Activated T-cell treated with anti-CD3 and anti-CD28 coated beads for 24 hours (primary cell): Measurements from ENCODE around the gene TPP1.

Experiments used
- DNase-seq: peaks from one replicate; pipeline ENCODE4 v3.0.0-alpha.2; 2020; ENCODE audit warnings: low read depth

TPP1 gene

GRCh38 chr11:6619004-6619745 is at the start of gene TPP1:
TSS of gene TPP1 (minus strand) at chr11:6619422. CDS start at chr11:6619400, 22 bp downstream.
- DNase-seq = peak; percentile 86

DNA sequence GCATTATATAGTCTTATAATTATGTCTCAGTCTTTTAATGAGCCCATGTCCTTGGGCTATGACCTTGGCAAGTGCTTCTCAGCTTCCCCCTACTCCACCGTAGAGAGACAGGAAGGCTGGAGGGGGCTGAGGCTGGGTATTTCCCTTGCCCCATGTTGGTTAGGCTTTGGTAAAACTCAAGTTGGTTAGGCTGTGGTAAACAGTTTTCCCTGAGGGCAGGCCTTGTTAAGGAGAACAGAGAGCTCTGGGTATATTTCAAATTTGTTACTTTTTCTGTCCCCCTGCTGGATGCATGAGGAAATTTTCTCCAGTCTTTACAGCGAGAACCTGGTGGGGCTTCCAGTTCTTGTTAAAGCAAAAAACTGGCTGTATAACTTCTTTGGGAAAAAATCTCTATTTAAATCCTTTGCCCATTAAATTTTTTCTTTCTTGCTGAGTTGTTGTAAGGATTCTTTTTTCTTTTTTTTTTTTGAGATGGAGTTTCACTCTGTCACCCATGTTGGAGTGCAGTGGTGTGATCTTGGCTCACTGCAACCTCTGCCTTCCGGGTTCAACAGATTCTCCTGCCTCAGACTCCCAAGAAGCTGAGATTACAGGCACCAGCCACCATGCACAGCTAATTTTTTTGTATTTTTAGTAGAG is 48.6 kb upstream of the TPP1 start:
- DNase-seq = no peak

DNA sequence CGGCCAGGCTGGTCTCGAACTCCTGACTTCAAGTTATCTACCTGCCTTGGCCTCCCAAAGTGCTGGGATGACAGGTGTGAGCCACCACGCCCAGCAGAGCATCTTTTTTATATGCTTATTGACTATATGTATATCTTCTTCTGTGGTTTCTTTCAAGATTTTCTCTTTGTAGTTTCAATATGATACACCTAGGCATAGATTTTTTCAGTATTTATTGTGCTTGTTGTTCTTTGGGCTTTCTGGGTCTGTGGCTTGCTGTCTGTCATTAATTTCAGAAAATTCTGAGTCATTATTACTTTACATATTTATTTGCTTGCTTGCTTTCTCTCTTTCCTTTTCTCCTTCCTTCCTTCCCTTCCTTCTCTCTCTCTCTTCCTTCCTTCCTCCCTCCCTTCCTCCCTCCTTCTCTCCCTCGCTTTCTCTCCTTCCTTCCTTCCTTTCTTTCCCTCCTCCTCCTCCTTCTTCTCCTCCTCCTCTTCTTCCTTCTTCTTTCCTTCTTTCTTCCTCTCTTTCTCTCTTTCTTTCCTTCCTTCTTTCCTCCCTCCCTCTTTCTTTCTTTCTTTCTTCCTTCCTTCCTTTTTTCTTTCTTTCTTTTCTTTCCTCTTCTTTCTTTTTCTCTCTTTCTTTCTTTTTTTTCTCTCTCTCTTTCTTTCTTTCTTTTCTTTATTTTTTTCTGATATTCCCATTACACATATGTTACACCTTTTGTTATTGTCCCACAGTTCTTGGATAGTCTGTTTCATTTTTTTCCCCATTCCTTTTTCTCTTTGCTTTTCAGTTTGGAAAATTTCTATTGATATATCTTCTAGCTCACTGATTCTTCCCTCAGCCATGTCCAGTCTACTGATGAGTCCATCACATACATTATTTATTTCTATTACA is 47.3 kb upstream of the TPP1 start:
- DNase-seq = no peak

DNA sequence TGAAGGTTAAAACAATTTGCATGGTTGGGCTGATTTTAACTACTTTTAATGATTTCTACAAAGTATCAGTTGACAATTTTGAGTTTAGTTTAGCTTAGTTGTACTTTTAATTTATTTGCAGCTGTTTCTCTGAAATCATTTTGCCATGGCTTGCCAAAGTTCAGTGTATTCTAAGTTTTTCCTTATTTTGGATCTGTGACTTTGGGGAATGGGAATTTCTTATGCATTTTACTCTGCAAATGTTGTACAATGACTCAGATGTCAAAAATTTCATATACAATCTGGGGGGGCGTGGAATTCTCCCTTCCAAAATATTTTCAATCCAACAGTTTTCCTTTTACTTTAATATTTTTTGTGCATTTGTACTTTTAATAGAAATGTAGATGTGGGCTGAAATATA is 45.3 kb upstream of the TPP1 start:
- DNase-seq = no peak

DNA sequence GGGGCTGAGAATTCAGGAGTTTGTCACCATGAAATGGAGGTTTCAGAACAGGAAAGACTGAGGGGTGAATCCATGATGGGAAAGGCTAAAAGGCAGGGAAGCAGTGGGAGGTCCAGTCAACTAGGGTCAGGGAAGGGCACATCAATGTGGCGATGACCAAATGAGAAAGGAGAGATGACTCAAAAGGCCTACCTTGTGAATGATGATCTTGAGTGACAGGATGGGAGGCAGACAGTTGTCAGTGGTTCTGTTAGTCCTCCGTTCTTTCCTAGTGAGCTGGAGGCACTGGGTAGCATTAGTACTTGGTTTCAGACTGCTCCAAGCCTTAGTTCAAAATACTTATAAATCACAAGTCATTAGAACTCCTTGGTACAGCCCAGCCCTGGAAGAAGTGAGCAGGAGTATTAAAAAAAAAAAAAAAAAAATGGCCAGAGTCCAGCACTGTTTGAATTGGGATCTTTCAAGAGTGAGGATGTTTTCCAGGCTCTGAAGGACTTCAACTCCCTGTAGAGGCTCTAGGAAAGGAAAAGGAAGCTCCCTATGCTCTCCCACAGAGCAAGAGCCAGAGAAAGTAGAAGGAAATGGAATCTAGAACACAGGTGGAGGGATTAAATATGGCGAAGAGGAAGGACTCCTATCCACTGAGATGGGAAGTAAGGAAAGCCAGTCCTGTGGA is 44.7 kb upstream of the TPP1 start:
- DNase-seq = no peak

DNA sequence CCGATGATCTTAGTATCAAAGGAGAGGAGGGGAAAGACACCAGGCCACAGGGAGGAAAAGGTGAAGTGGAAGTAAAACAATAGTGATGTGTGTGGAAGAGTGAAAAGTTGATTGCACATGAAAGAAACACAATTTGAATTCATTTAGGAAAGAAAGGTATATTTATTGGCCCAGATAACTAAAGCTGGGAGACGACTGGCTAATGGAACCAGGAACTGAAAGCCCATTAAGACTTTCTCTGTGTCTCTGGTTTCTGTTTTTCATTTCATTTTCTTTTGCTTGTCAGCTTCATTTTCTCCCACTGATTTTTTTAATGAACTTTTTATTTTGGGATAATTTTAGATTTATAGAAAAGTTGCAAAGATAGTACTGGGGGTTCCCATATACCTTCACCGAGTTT is 41.5 kb upstream of the TPP1 start:
- DNase-seq = no peak

DNA sequence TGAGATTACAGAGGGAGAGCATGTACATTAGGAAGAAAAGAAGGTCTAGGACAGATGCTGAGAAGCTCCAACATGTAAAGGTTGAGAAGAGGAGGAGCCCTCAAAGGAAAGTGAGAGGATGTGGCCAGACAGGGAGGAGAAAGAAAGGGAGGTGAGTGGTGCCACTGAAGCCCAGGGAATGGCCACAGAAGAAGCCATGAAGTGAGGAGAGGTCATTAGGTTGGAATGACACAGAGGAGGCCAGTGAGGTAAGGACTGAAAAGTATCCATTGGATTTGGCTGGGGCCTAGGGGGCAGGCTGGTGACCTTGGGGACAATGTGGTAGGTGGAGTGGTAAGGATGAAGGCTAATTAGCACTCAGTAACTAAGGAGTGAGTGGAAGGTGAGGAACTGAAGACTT is 39.4 kb upstream of the TPP1 start:
- no peak for DNase-seq

DNA sequence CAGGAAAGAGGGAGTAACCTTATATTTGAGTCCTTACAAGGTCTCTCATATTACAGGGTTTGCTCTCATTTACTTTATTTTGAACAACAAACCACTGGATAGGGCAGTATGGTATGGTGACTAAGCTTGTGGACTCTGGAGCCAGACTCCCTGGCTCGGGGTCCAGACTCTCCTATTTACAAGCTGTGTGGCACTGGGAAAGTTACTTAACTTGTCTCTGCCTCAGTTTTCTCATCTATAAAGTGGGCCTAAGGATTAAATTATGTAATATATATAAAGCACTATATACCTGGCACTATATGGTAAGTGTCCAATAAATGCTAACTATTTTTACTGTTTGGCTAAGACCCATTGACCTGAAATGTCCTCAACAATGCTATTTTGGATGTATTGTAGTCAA is 38.1 kb upstream of the TPP1 start:
- no peak for DNase-seq

GRCh38 chr11:6656936-6657335 is 37.7 kb upstream of the TPP1 start:
- no peak for DNase-seq

- DNase-seq = no peak
These were observed 37.3 kb upstream of the TPP1 start for GRCh38 chr11:6656584-6656915.

- DNase-seq = no peak
These were observed 36.8 kb upstream of the TPP1 start, which contains the start of gene DCHS1 for GRCh38 chr11:6655790-6656583. TSS of gene DCHS1 (minus strand) at chr11:6655809. CDS start at chr11:6641613, 14,196 bp downstream.

DNA sequence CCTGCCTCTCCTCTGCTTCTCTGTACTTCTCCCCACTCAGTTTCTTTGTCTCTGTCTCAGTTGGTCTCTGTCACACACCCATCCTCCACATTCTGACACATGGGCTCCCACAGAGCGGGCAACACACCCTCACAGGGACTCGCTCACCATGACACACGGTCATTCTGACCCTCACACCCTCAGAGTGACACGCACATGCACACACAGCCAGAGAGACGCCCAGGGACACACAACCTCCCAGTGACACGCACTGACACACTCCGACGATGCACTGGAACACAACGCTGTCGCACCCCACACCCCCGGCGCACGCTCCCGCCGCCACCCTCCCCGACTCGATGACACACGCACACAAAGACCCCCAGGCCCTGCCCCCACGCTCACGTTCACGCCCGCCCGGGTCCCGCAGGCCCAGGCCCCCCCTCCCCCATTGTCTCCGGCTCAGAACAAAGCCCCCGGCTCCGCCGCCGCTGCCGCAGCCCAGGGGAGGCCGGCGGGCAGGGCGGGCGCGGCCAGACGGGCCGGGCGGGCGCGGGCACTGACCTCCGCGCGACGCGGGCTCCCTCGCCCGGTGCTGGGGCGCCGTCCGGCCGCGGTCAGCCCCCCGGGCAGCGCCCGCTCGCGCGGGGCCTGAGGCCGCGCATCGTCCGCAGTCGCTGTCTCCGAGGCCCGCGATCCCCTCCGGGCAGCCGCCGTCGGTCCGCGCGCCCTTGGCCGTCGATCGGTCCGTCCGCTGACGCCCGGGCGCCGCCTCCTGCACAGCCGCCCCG is 36.0 kb upstream of the TPP1 start:
- peak; percentile 11 for DNase-seq

GRCh38 chr11:6654281-6655019 is 35.2 kb upstream of the TPP1 start:
- DNase-seq = no peak

- DNase-seq = no peak
These were observed 34.4 kb upstream of the TPP1 start for GRCh38 chr11:6653656-6654055.

GRCh38 chr11:6653097-6653496 is 33.9 kb upstream of the TPP1 start:
- DNase-seq = no peak

GRCh38 chr11:6652182-6652581 is 33.0 kb upstream of the TPP1 start:
- no peak for DNase-seq

GRCh38 chr11:6650980-6651379 is 31.8 kb upstream of the TPP1 start:
- DNase-seq = peak; percentile 38

DNA sequence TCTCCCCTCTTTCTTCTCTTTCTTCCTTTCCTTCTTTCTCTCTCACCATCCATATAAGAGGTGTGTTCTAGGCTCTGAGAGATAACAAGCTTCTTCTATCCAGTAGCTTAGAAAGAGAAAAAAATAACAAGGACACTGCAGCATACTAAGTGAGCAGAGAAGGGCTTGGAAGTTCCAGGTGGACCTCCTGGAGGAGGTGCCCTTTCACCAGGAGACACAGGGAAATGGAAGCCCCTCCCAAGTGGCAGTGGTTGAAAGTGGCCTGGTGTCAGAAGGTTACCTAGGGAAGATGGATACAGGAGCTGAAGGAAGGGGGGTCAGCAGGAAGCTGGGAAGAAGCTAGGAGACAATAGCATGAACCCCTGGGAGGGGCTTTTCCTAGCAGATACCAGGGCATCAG is 30.9 kb upstream of the TPP1 start:
- DNase-seq = no peak

GRCh38 chr11:6648501-6648900 is 29.3 kb upstream of the TPP1 start:
- no peak for DNase-seq

DNA sequence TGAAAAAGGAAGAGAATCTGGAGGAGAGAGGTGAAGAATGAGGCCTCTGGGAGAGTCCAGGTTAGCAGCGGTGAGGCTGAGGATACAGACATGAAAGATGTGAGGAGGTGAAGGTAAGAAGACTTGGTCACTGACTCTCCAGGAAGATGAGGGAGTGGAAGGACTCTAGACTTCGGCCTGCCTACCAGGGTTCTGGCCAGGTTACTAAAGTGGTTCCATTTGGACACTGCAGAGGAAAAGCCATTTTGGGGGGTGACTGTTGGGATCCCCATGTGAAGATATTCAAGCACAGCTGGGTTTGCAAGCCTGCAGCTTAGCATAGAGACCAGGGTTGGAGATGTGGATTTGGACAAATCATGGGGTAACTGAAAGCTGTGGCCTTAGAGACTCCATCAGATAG is 28.6 kb upstream of the TPP1 start:
- no peak for DNase-seq
